ENCODE measurements around the gene ADAMTSL3. TPM values are rescaled to one million over a fixed set of nuclear protein-coding genes. Genes with fewer than 3 reads are reported as not detected.

The ADAMTSL3 gene
- total and polyA plus RNA-seq, 2 donors (not counting 1 experiment from before 2014, with no cell fraction given), result 0.14 to 0.17 TPM

- Histone ChIP-seq H2AFZ (ENCODE audit: low read length) (no peak overlapping the region), H3K9ac (ENCODE audit: insufficient read depth, low read length) (no peak overlapping the region), H3K9me3 (ENCODE audit: control insufficient read depth, insufficient read depth, low read depth, low read length) (no peaks in the 10 kb centered on the region), H3K27ac (ENCODE audit: insufficient read depth, low read length) (peak overlapping the region; percentile 46), H4K20me1 (ENCODE audit: control insufficient read depth, extremely low read depth, insufficient read depth, low read length) (no peaks in the 10 kb centered on the region), H3K4me2 (ENCODE audit: extremely low read depth, insufficient read depth, low read length) (peak overlapping the region; percentile 36), H3K79me2 (ENCODE audit: control insufficient read depth, insufficient read depth, low read length) (no peaks in the 10 kb centered on the region), H3K27me3 (ENCODE audit: control insufficient read depth, insufficient read depth, low read length) (no peaks in the 10 kb centered on the region), H3K4me3 (replicated peaks in 1 of 4; ENCODE audit: control extremely low read depth in 1 of 4, insufficient read depth in 1 of 4, low read depth in 3 of 4, low read length in 4 of 4) (no peak overlapping the region), H3K4me1 (ENCODE audit: control insufficient read depth, extremely low read depth, insufficient read depth, low read length) (peaks cover 30% of the 10 kb centered on the region), H3K36me3 (ENCODE audit: control insufficient read depth, insufficient read depth, low read length) (no peaks in the 10 kb centered on the region)
- DNase-seq (ENCODE audit: low read depth in 2 of 2), result peak; percentile 78 to 96
- TF ChIP-seq CTCF (conservative IDR thresholded peaks at IDR 0.05 in 1 of 2, IDR thresholded peaks at IDR 0.05 in 1 of 2; ENCODE audit: low read depth in 1 of 2, low read length in 2 of 2), result no peak
- no peak for TF ChIP-seq EZH2 (IDR thresholded peaks at IDR 0.05; ENCODE audit: low read length, missing control alignments)
Measured at GRCh38 chr15:83846847-83847246, 192.9 kb downstream of the ADAMTSL3 start.

- Histone ChIP-seq H2AFZ (ENCODE audit: low read length) (no peak overlapping the region), H3K4me3 (replicated peaks in 1 of 4; ENCODE audit: control extremely low read depth in 1 of 4, insufficient read depth in 1 of 4, low read depth in 3 of 4, low read length in 4 of 4) (no peak overlapping the region), H3K27me3 (ENCODE audit: control insufficient read depth, insufficient read depth, low read length) (no peaks in the 10 kb centered on the region), H3K4me2 (ENCODE audit: extremely low read depth, insufficient read depth, low read length) (peak overlapping the region; percentile 54), H3K27ac (ENCODE audit: insufficient read depth, low read length) (peak overlapping the region; percentile 71), H3K9me3 (ENCODE audit: control insufficient read depth, insufficient read depth, low read depth, low read length) (no peaks in the 10 kb centered on the region), H3K36me3 (ENCODE audit: control insufficient read depth, insufficient read depth, low read length) (no peaks in the 10 kb centered on the region), H4K20me1 (ENCODE audit: control insufficient read depth, extremely low read depth, insufficient read depth, low read length) (no peaks in the 10 kb centered on the region), H3K4me1 (ENCODE audit: control insufficient read depth, extremely low read depth, insufficient read depth, low read length) (peaks cover 29% of the 10 kb centered on the region), H3K79me2 (ENCODE audit: control insufficient read depth, insufficient read depth, low read length) (no peaks in the 10 kb centered on the region), H3K9ac (ENCODE audit: insufficient read depth, low read length) (no peak overlapping the region)
- TF ChIP-seq CTCF (conservative IDR thresholded peaks at IDR 0.05 in 1 of 2, IDR thresholded peaks at IDR 0.05 in 1 of 2; ENCODE audit: low read depth in 1 of 2, low read length in 2 of 2) (no peak), EZH2 (IDR thresholded peaks at IDR 0.05; ENCODE audit: low read length, missing control alignments) (no peak)
- DNase-seq (ENCODE audit: low read depth in 2 of 2), result peak; percentile 92 to 96
Measured at GRCh38 chr15:83848315-83849050, 194.6 kb downstream of the ADAMTSL3 start.

- H3K79me2 ChIP-seq (ENCODE audit: control insufficient read depth, insufficient read depth, low read length), result no peaks in the 10 kb centered on the region
- TF ChIP-seq EZH2 (IDR thresholded peaks at IDR 0.05; ENCODE audit: low read length, missing control alignments) (no peak), CTCF (conservative IDR thresholded peaks at IDR 0.05 in 1 of 2, IDR thresholded peaks at IDR 0.05 in 1 of 2; ENCODE audit: low read depth in 1 of 2, low read length in 2 of 2) (no peak)
- H3K9me3 ChIP-seq (ENCODE audit: control insufficient read depth, insufficient read depth, low read depth, low read length), result no peaks in the 10 kb centered on the region
- peak overlapping the region; percentile 28 for H3K4me2 ChIP-seq (ENCODE audit: extremely low read depth, insufficient read depth, low read length)
- no peak overlapping the region for H3K27ac ChIP-seq (ENCODE audit: insufficient read depth, low read length)
- H3K4me3 ChIP-seq (replicated peaks in 1 of 4; ENCODE audit: control extremely low read depth in 1 of 4, insufficient read depth in 1 of 4, low read depth in 3 of 4, low read length in 4 of 4), result no peak overlapping the region
- H4K20me1 ChIP-seq (ENCODE audit: control insufficient read depth, extremely low read depth, insufficient read depth, low read length), result no peaks in the 10 kb centered on the region
- no peak overlapping the region for H3K9ac ChIP-seq (ENCODE audit: insufficient read depth, low read length)
- peaks cover 23% of the 10 kb centered on the region for H3K4me1 ChIP-seq (ENCODE audit: control insufficient read depth, extremely low read depth, insufficient read depth, low read length)
- peak overlapping the region; percentile 18 for H2AFZ ChIP-seq (ENCODE audit: low read length)
- H3K36me3 ChIP-seq (ENCODE audit: control insufficient read depth, insufficient read depth, low read length), result no peaks in the 10 kb centered on the region
- DNase-seq (ENCODE audit: low read depth in 2 of 2), result no peak
- no peaks in the 10 kb centered on the region for H3K27me3 ChIP-seq (ENCODE audit: control insufficient read depth, insufficient read depth, low read length)
Measured at GRCh38 chr15:83850015-83850414, 196.1 kb downstream of the ADAMTSL3 start.
